NCI-H524 treated with DMSO at 0.1 percent for 48 hours (cell line): ENCODE data around the gene OPHN1.

ENCODE experiments used
- DNase-seq: peaks from one replicate; lab custom pipeline; 2025; lab: John Stamatoyannopoulos, UW

Gene OPHN1

DNA sequence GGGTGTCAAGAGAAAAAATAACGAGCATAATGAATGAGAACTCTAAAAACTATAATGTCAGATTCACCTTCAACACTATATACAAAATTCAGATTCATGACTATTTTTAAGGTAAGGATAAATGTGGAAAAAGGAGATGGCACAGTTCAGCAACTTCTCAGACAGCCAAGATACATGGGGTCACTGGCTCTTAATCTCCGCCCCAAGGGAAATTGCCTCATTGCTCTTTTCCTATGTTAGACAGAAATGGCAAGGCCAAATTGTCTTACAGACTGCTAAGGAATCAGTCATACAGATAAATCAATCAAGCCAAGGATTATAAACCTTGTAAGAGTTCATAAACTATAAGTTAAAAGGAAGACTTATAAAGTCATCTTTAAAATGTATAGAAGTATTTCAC, 183.4 kb downstream of the OPHN1 start:
- DNase-seq: no peak

DNA sequence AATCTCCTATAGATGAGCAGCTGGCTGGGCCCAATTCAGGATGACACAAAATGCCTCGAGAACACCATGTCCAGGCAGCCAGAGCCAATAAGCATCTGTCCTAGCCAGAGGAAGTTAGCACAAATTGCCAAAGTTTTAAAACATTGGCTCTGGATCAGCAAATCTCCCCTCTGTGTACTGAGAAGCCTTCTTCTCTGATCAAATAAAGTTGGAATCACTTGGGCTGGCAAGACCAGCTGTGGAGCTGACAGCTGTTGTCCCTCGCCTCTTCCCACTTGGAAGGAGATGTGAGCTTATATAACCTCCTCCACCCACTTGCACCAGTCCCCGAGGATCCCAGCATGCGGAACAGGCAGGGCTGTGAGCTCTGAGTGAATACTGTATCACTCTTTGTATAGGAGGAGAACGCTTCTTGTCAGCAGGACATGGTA, 183.9 kb downstream of the OPHN1 start:
- DNase-seq: no peak

DNA sequence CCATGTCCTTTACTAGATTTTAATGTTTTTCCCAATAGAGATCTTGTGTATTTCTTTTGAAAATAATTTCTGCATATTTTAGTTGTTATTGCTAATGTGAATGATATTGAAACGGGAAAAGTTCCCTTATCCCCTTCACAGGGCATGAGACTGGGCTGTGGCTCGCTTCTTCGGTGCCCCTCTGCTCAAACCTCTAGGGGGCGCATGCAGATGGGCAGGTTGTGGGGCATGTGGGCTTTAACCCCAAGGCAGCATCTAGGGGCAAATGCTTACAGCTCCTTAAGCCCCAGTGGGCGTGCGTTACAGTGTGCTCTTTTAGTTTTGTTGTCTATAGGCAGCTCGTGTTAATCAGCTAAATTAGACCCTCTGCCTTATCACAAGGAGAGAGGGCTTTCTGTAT, 194.7 kb downstream of the OPHN1 start:
- no peak for DNase-seq

DNA sequence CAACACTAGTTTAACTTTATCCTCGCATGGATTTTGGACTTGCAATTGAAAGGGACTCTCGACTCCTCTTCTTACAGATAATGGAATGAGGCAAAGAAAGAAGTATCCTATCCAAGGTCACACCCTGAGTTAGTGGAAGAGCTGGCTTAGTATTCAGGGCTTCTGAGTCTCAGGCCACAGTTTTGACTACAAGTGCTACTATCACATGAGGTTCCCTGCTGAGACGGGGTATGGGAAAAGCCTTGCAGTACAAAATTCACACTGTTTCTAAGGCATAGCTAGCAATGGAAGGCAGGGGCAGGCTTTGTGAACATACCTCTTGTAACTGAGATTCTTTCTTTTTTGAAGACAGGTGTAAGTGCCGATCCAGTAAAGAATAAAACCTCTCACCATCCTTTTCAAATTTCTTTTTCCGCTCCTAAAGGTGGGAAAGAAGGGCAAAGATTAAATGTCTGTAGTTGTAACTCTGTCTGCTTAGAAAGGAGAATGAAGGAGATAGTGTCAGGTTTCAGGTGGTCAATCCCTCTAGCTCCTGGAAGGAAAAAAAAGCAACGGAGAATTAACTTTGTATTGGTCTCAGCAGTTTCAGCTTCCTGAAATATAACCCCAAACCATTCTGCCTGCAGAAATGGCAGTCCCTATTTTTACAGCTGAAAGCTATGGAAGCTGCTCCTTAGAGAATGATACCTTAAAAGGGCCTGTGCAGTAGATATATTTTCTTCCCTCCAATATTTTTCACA, 199.0 kb downstream of the OPHN1 start:
- DNase-seq: no peak

DNA sequence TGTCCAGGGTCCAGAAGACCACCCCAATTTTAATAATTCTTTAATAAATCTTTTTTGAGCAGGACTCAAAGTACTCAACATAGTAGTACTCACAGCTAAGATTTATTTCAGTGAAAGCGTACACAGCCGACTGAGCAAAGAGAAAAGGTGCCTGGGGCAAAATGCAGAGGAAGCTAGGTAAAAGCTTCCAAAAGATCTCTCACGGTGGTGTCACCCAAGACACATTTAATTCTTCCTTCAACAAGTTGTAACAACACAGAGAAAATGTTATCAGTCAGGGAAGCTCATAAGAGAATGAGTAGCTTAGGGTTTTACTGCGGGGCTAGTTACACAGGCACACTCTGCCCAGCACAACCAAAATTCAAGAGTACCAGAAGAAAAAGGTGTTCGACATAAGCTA, 201.1 kb downstream of the OPHN1 start:
- DNase-seq: no peak

DNA sequence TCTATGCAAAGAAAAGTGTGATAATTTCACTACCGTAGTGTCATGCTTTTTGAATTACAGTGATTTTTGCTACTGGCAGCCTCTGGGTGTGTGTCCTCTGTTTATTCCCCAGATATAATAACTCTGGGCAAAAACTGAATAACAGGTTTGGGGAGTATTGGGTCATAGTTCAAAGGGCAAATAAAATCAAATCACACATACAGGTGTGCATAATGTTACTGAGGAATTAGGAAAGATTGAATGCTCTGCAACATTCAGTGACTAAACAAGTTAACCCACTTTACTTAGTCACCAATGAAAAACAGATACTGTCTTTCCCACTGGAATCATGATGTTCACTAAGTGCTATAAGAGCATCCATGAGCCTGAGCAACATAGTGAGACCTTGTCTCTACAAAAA, 224.3 kb downstream of the OPHN1 start:
- no peak for DNase-seq

DNA sequence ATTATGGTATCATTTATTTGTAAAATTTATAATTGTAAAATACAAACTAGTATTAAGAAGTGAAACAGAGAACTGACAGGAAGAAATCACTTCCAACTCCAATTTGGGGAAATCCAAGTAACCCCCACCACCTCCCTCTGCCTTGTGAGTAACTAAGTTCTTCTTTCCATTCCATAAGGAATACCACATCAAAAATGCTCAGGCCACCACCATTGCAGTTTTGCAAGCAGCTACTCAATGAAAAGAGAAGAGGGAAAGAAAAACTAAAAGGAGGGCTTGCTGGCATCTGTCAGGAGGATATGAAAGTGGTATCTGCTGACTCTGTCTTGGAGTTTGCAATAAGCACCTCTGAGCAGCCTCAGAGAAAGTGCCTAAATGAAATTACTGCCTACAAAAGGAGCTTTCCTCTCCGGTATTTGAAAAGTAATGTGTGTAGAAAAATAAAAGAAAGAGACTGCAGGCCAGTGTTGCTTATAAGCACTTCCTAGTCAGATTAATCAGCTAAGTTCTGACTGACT, 228.7 kb downstream of the OPHN1 start:
- no peak for DNase-seq

DNA sequence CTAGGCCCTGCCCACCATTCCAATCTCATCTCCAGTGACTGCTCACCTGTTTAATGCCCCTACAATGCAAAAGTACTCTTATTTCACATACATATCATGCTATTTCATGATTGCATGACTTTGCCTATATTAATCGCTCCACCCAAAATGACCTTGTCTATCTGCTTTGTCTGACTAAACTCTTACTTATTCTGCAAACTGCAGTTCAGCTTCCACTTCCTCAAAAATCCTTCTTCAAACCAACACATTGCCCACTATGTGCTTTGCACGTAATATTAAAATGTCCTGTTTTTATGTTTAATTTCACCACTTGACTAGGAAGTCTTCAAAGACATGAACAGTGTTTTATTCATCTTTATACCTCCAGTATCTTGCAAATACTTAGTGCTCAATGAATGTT, 229.6 kb downstream of the OPHN1 start:
- no peak for DNase-seq

DNA sequence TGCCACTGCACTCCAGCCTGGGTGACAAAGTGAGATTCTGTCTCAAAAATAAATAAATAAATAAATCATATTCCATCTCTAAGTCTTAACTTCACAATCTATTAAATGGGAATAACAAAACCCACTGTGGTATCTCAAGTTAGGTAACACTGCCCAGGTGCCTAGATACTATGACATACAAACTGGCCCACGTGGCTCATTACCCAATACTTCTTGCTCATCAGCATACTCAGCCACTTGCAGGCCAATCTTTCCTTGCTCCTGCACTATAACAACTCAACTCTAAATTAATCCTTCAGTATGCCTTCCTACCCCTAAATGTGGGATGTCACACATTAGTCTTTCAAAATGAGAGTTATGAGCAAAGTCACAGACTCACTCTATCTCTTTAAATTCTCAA, 230.1 kb downstream of the OPHN1 start:
- no peak for DNase-seq

DNA sequence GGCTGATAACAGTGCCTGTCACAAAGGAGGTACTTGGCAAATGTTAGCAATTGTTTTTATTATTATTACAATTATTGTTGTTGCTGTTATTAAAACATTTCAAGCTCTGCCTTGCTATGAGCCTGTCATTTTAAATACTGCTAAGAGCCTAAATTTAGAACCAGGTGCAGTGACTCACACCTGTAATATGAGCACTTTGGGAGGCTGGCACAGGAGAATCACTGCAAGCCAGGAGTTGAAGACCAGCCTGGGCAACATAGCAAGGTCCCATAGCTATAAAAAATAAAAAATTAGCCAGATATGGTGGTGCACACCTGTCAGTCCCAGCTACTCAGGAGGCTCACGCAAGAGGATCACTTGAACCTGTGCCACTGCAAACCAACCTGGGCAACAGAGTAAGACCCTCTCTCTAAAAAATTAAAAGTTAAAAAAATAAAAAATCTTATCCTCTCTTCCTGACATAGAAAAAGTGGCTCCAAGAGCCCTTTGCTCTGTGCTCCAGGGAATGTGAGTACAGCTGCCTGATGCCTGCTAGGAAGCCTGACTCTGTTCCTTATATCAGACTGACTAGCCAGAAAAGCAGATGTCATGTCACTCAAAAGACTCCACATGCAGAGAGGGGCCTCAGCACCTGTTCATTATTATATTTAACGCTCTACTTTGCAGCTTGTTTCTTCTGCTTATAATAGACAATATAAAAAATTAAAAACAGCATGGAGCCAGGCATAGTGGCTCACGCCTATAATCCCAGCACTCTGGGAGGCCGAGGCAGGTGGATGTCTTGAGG, 234.0 kb downstream of the OPHN1 start:
- no peak for DNase-seq

DNA sequence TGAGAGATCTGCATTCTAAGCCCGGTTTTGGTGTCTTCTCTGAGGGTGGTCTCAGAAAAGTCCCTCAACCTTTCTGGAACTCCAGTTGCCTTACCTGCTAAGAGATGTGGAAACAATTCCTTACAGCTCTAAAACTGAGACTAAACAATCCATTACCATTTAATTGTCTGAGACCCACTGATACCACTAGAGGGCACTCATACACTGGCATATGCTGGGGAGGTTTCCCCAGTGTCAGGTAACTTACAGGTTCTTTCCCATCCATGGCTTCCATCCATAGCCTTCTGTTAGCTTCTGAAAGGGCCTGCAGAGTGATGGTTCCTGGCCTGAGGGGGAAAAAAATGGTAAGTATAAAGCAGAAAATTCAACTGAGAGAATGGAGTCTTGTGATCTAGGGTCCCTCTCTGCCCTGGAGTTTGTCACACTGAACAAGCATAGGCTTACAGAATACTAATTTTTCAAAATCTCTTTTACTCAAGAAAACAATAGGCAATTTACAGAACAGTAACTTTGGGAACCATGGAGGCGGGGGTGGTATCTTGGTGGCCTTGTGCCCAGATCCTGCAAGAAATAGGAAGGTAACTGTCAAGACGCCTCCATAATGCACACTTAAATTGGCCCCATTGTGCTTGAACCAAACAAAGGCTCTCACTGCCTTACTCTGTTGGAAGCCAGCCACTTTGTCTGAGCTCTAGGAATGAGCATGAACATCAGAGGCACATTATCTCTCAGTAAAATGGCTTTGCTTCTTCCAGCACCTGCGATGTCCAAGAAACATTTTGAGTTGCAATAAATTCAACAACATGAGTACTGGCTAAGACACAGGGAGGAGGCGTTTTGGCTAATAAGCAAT, 236.1 kb downstream of the OPHN1 start:
- no peak for DNase-seq

DNA sequence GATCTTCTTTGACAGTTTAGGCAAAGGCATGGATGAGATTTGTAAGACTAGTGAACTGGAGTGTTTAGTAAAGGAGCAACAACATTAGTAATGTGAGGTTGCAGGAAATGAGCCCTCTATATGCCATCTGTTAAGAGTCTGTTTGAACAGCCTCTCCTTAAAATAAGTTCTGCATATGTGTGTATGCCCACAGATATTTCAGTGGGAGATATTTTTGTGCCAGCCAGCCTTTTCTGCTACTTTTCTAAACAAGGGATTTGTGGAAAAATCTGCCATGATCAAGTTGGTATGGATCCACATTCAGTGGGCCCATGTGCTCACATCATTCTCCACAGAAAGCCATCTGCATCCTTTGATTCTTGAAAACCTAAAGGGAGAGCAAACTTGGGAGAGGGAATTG, 237.7 kb downstream of the OPHN1 start:
- DNase-seq: no peak

DNA sequence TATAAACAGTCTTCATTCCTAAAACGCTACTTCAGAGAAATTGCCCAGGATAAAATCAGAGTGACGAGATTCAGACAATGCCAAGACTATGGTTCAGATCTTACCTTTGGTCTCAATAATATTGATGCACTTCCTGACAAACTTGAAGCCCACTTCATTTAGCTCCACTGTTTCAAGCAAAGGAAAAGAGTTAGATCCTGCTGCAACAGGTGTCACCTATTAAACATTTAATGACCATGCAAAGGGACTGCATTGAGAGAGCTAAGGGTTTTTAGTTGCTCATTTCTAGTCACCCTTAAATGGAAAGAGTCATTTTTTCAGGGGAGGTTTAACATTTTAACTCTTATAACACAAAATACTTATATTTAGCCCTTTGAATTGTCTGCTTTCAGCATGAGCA, 239.5 kb downstream of the OPHN1 start:
- no peak for DNase-seq

DNA sequence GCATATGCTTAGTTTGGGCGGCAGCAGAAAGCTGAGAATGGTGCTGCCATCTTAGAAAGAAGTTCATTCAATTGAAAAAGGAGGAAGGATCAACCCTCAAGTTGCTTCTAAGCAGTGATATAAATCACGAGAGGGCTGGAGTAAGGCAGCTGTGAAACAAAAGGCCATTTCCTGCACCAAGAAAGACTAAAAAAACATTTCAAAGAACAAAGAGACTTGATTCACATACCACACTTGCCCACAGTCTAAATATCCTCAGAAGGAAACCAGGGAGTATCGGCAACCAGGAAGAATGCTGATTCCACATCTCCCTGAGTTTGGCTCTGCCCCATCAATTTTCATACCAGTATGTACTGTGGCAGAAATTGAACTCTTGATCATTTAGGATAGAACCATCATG, 240.1 kb downstream of the OPHN1 start:
- DNase-seq: no peak

DNA sequence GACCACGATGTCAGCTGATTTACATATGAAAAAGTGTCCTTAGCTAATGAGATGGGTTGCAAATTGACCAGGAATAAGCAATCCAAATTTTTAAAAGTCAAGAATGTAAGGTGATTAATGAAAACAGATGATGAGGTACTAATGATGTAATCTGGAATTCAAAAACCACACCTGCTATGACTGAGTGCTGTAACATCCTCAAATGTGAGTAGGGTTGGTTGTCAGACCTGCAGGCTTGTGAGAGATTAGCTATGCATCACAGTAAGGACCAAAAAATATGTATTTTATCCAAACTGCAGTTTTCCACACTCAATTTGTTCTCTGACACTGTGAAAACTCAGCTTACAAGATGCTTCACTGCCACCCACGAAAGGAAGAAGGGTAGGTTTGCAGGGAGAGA, 242.5 kb downstream of the OPHN1 start:
- no peak for DNase-seq

DNA sequence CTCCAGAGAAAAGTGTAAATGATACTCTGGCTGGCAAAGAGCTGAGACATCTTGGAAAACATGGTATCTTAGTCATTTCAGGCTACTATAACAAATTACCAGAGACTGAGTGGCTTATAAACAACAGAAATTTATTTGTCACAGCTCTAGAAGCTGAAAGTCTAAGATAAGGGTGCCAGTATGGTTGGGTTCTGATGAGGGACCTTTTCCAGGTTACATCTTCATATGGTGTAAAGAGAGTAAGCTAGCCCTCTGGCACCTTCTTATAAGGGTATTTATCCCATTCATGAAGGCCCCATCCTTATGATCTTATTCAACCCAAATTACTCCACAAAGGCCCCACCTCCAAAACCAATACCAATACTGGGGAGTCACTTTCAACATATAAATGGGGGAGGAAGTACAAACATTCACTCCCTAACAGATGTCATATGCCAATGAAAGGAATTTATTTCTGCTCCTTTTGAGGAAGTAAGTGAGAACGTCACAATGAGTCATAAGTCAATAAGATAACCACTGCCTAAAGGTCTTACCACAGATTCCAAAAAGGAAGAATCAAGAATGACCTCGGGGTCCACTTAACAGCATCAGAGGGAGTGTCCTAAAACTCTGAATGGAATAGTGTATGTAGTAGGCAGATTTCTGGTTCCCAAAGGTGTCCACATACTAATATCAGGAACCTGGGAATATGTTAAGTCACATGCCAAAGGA, 246.6 kb downstream of the OPHN1 start:
- DNase-seq: no peak

DNA sequence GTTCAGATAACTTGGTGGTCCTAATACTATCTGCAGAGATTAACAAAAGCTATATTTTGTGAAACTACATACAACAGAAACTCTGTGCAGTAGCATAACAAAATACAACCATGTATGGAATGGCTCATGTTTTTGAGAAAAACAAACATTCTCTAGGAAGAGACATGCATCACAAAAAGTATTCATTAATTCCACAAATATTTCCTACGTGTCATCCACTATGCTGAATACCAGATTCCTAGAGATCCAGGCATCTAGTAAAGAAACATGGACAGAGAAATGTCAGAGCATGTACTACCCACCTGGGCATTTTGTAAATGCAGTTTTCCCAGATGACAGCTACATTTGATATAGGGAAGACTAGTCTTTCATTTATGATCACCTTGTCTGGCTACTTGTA, 248.1 kb downstream of the OPHN1 start:
- DNase-seq: no peak

DNA sequence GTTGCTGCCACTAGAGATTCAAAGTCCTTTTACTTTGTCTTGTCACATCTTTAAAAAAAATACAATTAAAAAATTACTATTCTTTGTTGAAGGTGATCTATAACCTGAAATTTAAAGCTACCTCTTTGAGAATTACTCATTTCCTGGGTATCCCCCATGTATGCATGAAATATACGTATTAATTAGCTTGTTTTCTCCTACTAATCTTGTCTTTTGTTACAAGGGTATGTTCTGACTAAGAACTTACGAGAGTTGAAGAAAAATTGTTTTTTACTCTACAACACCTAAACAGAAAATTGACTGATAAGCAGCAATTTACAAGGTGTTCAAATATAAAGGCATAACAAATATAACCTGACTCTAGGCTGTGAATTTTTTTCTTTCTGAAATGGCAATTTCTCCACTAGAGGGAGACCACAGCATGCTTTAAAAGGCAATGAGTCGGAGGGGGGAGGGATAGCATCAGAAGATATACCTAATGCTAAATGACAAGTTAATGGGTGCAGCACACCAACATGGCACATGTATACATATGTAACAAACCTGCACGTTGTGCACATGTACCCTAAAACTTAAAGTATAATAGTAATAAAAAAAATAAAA, 249.6 kb downstream of the OPHN1 start:
- DNase-seq: no peak

DNA sequence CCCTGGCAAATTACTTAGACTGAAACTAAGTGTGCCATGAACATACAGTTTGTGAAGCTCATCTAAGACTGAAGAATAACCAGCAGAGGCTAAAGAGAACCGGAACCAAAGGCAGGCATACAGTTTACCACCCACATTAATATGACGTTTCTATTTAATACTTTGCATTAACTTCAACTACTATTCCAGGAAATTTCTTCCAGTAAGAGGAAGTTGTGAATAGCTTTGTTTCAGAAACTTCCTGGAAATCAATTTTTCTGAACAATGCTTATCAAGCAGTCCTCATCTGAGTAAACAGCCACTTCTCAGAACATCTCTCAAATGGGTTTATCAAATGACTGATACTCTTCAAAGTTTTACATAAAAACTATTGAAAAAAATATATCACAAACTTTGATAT, 252.7 kb downstream of the OPHN1 start:
- no peak for DNase-seq

DNA sequence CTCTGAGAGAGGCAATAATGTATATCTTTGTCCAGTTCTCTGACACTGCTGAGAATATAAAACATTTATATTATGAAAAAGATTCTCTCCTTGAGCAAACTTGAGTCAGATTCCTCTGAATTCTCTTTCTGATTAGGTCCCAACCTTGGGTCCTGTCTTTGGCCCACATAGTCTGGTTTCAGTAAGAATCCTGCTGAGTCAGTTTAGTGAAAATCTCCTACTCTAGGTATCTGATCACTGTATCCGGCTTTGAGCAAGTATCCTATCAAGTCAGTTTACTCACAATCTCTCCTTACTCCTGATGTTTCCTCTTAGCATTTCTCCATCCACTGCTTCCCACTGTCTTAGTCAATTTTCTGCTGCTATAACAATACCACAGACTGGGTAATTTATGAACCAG, 253.9 kb downstream of the OPHN1 start:
- DNase-seq: no peak

DNA sequence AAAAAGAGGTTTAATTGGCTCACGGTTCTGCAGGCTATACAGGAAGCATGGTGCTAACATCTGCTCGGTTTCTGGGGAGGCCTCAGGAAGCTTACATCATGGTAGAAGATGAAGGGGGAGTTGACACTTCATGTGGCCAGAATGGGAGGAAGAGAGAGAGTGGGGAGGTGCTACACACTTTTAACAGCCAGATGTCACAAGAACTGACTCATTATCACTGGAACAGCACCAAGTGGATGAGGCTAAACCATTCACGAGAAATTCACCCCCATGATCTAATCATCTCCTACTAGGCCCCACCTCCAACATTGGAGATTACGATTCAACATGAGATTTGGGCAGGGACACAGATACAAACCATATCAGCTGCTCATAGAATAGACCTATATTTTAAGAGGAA, 255.8 kb downstream of the OPHN1 start:
- DNase-seq: no peak

DNA sequence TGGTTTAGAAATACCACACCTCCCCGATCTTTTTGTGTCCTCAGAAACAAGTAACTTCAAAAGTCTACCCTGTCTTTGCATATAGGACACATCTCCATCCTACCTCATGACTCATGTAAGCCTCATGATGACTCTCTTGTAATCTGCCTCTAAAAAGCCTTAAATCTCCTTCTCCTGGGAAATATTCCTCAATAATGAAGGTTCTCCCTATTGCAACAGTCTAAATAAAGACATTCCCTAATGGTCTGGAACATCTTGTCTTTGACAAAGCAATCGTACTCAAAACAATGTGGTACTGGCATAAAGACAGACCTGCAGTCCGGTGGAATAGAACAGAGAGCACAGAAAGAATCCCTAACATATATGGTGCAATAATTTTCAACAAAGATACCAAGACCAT, 257.7 kb downstream of the OPHN1 start:
- DNase-seq: no peak
